MCF 10A (cell line): ENCODE results near the gene GNG2. TPM values are rescaled to one million over a fixed set of nuclear protein-coding genes. Genes with fewer than 3 reads are reported as not detected.

ENCODE experiments used
- BruUV-seq: library from RNA; stranded (reverse); fragments of 400-500 nt; replicated peaks from 2 replicates; lab custom pipeline; 2021; lab: Mats Ljungman, UMichigan
- CTCF ChIA-PET: fragments of 300-600 bp; sonication (Branson Sonifier 250); formaldehyde crosslinking; extraction: SDS; loops from one replicate; lab custom pipeline; 2021; ENCODE audit warnings: antibody characterized with exemption, inconsistent platforms; lab: Yijun Ruan, JAX
- POLR2A ChIA-PET: fragments of 300-600, 350-650 bp; sonication (Branson Sonifier 250); formaldehyde crosslinking; extraction: SDS; loops from one replicate; lab custom pipeline; 2020; ENCODE audit warnings: antibody characterized with exemption, inconsistent platforms; lab: Yijun Ruan, JAX
- DNase-seq: peaks from one replicate; pipeline ENCODE4 v3.0.0-alpha.2; 2018; ENCODE audit not compliant: unreplicated experiment
- H3K27ac Mint-ChIP-seq: one replicate; pipeline ENCODE4 v1.8.0; 2022; ENCODE audit warnings: mild to moderate bottlenecking, low read depth, mixed read lengths; ENCODE audit not compliant: unreplicated experiment
- H3K27me3 Mint-ChIP-seq: one replicate; pipeline ENCODE4 v1.8.0; 2022; ENCODE audit warnings: mixed read lengths; ENCODE audit not compliant: insufficient read depth, unreplicated experiment
- H3K36me3 Mint-ChIP-seq: one replicate; pipeline ENCODE4 v1.8.0; 2022; ENCODE audit warnings: mild to moderate bottlenecking, moderate library complexity, mixed read lengths; ENCODE audit not compliant: insufficient read depth, unreplicated experiment
- H3K4me1 Mint-ChIP-seq: one replicate; pipeline ENCODE4 v1.8.0; 2022; ENCODE audit warnings: mixed read lengths; ENCODE audit not compliant: insufficient read depth, unreplicated experiment
- H3K4me3 Mint-ChIP-seq: one replicate; pipeline ENCODE4 v1.8.0; 2022; ENCODE audit warnings: mild to moderate bottlenecking, moderate library complexity, mixed read lengths; ENCODE audit not compliant: unreplicated experiment
- H3K9me3 Mint-ChIP-seq: one replicate; pipeline ENCODE4 v1.8.0; 2022; ENCODE audit warnings: mixed read lengths; ENCODE audit not compliant: unreplicated experiment
- intact Hi-C: fragments of 100-400 bp; cut with micrococcal nuclease; formaldehyde crosslinking; loops from 2 replicates; pipeline ENCODE4 v1.14.1; 2022
- total RNA-seq: library from RNA; stranded (reverse); gene quantifications from 2 replicates; pipeline ENCODE4 v1.2.3, GENCODE V29; 2022
- TF ChIP-seq, protein P1 (sequence below): fragments of 200-600 bp; IDR thresholded peaks from one replicate; pipeline ENCODE4 v1.8.0; 2022; ENCODE audit warnings: antibody characterized with exemption, mild to moderate bottlenecking; ENCODE audit not compliant: unreplicated experiment

GNG2 gene
- total RNA-seq, 1 experiment from 2014 or later = 0.28 TPM

DNA sequence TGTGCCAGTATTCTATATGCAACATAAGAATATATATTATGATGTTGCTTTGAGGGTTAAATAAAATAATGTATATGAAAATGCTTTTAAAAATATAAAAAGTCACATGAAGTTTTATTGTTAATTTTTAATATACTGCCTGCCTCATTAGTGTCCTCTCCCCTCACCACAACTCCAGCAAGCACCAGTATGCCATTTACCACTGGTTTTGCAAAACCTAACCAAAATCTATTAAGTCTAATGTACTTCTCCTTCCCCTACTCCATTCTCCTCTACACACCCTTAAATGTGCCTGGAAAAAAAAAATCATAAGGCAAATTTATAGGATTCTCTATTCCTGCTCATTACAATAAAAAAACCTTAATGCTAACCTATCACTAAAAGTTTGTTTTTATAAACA lies 24.0 kb upstream of the GNG2 start:
- H3K4me1 Mint-ChIP-seq = peaks cover 4% of the 10 kb centered on the region
- intact Hi-C loops = no loop called here
- DNase-seq = no peak
- no peak overlapping the region for H3K4me3 Mint-ChIP-seq
- no peaks in the 10 kb centered on the region for H3K27me3 Mint-ChIP-seq
- H3K36me3 Mint-ChIP-seq = no peaks in the 10 kb centered on the region
- no peaks in the 10 kb centered on the region for H3K9me3 Mint-ChIP-seq
- TF ChIP-seq, protein P1, sequence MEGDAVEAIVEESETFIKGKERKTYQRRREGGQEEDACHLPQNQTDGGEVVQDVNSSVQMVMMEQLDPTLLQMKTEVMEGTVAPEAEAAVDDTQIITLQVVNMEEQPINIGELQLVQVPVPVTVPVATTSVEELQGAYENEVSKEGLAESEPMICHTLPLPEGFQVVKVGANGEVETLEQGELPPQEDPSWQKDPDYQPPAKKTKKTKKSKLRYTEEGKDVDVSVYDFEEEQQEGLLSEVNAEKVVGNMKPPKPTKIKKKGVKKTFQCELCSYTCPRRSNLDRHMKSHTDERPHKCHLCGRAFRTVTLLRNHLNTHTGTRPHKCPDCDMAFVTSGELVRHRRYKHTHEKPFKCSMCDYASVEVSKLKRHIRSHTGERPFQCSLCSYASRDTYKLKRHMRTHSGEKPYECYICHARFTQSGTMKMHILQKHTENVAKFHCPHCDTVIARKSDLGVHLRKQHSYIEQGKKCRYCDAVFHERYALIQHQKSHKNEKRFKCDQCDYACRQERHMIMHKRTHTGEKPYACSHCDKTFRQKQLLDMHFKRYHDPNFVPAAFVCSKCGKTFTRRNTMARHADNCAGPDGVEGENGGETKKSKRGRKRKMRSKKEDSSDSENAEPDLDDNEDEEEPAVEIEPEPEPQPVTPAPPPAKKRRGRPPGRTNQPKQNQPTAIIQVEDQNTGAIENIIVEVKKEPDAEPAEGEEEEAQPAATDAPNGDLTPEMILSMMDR = no peak
- ChIA-PET POLR2A (interaction anchor here (1.0 kb wide), 1 partner anchor 24 kb away, joined by 3 read pairs; no protein-coding TSS in a partner anchor), CTCF (interaction anchor here (0.8 kb wide), 1 partner anchor 9 kb away, joined by 6 read pairs; no protein-coding TSS in a partner anchor)
- BruUV-seq = no TSS peak
- H3K27ac Mint-ChIP-seq = no peak overlapping the region

DNA sequence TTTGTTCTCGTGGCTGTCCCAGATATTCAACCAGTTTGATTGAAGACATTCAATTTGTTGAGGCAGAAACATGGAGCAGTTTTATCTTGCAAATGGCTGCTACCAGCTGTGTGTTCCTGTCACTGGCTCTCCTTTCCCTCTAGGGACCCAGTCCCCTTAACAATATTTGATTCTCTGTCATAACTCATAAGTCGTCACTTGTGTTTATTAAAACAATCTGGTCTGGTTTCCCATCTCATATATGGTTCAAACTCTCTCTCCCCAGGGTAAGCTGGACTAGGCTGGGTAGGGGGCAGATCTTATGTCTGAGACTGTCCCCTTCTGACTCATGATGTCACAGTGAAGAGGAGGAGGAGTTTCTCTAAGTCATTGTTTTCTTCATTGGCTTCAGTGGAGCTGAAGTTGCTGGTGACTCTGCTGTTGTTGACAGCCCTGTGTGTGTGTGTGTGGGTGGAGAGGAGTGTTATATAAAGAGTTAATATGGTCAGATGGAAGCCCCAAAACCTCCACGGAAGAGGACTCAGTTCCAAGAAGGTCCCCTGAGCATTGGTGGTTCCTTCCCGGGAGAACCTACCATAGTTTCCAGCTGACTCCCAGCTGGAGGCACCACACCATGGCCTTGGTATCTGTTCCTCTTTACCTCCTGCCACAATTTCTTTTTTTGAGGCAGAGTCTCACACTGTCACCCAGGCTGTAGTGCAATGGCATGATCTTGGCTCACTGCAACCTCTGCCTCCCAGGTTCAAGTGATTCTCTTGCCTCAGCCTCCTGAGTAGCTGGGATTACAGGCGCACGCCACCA lies 16.1 kb upstream of the GNG2 start:
- Mint-ChIP-seq H3K4me1 (peaks cover 9% of the 10 kb centered on the region), H3K4me3 (no peak overlapping the region), H3K9me3 (no peaks in the 10 kb centered on the region), H3K27me3 (no peaks in the 10 kb centered on the region), H3K27ac (no peak overlapping the region), H3K36me3 (no peaks in the 10 kb centered on the region)
- DNase-seq = no peak
- no TSS peak for BruUV-seq
- ChIA-PET CTCF (no interaction called here), POLR2A (no interaction called here)
- intact Hi-C loops = no loop called here
- TF ChIP-seq, protein P1 = no peak

DNA sequence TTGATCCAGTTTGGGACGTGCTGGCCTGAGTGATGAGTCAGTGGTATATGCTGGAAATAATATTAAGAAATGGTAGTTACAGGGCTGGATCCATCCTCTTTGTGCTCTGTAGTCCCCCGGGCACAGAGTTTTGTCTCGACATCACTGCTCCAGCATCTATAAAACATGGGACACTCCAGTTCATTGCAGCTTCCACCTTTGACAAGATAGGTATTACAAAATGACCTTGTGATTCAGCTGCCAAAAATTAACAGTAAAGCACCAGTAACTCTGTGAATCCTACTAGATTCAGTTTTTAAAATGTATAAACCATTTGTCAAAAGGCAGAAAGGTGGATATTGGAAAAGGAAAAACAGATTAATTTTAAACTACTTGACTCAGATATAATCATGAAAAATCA lies 14.6 kb upstream of the GNG2 start:
- POLR2A ChIA-PET = no interaction called here
- no peak overlapping the region for H3K27ac Mint-ChIP-seq
- H3K4me1 Mint-ChIP-seq = peaks cover 9% of the 10 kb centered on the region
- DNase-seq = peak; percentile 24
- H3K9me3 Mint-ChIP-seq = no peaks in the 10 kb centered on the region
- H3K4me3 Mint-ChIP-seq = no peak overlapping the region
- intact Hi-C loops = no loop called here
- CTCF ChIA-PET = no interaction called here
- no TSS peak for BruUV-seq
- no peaks in the 10 kb centered on the region for H3K36me3 Mint-ChIP-seq
- H3K27me3 Mint-ChIP-seq = no peaks in the 10 kb centered on the region
- TF ChIP-seq, protein P1 = no peak

DNA sequence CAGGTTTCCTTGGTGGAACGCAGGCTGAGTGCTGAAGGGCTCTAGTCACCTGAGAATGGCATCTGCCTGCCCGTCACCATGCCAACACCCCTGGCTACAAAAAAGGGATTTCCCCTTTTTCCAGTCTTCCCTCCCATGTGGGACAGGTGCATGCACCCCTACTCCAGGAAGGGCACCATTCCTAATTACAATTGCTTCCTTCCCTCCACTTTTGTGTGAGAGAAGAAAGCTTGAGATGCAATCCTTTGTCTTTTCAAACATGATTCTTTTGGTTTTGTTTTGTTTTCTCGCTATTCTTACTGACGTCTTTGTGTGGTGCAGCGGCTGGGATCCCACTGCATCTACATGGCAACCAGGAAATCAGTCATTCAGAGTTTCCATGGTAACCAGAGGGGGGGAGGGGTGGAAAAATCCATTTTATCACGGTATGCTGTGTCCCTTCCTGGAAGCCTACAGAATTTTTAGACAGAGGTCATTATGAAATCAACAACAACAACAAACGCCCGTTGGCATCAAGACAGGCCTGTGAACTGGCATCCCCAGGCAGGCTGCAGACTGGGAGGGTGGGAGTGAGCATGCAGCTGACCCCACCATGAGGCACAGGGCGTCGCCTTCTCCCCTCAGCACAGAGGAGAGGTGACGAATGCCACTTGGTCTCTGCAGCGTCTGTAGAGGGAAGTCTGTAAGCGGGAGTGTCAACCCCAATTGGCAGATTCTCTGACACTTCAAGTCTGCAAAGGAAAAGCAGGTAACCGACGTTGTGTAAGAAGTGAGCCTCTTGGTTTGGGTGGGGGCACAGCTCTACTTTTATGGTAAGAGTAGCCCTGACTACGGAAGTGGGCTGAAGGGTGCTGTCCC lies 13.6 kb upstream of the GNG2 start:
- TF ChIP-seq, protein P1 = no peak
- Mint-ChIP-seq H3K4me1 (peaks cover 9% of the 10 kb centered on the region), H3K9me3 (no peaks in the 10 kb centered on the region), H3K36me3 (no peaks in the 10 kb centered on the region), H3K27ac (no peak overlapping the region), H3K27me3 (no peaks in the 10 kb centered on the region), H3K4me3 (no peak overlapping the region)
- intact Hi-C loops = no loop called here
- no TSS peak for BruUV-seq
- ChIA-PET CTCF (no interaction called here), POLR2A (interaction anchor here (0.7 kb wide), 1 partner anchor 37 kb away, joined by 3 read pairs; no protein-coding TSS in a partner anchor)
- DNase-seq = no peak
